Panc1 (cell line): ENCODE data around the gene TMTC1. TPM values are rescaled to one million over a fixed set of nuclear protein-coding genes. Genes with fewer than 3 reads are reported as not detected.

Experiments
- ATAC-seq: fragments of 200-7000 bp; cut with Tn5 transposase; 2 replicates; pipeline ENCODE4 v1.9.1; 2020; ENCODE audit warnings: mild to moderate bottlenecking, moderate library complexity
- BruUV-seq: library from RNA; stranded (reverse); fragments of 400-500 nt; replicated peaks from 2 replicates; lab custom pipeline; 2021; lab: Mats Ljungman, UMichigan
- CTCF ChIA-PET: fragments of 300-600 bp; sonication (Branson Sonifier 250); formaldehyde crosslinking; loops from one replicate; lab custom pipeline; 2022; ENCODE audit warnings: antibody characterized with exemption; lab: Charles Lee
- POLR2A ChIA-PET: fragments of 300-600 bp; sonication (Branson Sonifier 250); formaldehyde crosslinking; loops from one replicate; lab custom pipeline; 2022; ENCODE audit warnings: antibody characterized with exemption; lab: Charles Lee
- DNase-seq: peaks from one replicate; pipeline ENCODE4 v3.0.0-alpha.2; 2010; ENCODE audit warnings: low read depth, low spot score
- H3K27ac ChIP-seq: 2 replicates; pipeline ENCODE4 v1.5.1; 2011; ENCODE audit warnings: mild to moderate bottlenecking, low read length, inconsistent platforms
- H3K27me3 ChIP-seq: fragments of 200-500 bp; sonication (Bioruptor generic); 2 replicates; pipeline ENCODE4 v1.6.0; 2014; ENCODE audit warnings: low read length, inconsistent platforms; ENCODE audit not compliant: control insufficient read depth, insufficient read depth
- H3K36me3 ChIP-seq: fragments of 200-500 bp; sonication (Bioruptor generic); 2 replicates; pipeline ENCODE4 v1.5.1; 2014; ENCODE audit warnings: inconsistent platforms, mild to moderate bottlenecking, low read length, moderate library complexity; ENCODE audit not compliant: control insufficient read depth, insufficient read depth
- H3K4me1 ChIP-seq: 2 replicates; pipeline ENCODE4 v1.5.1; 2011; ENCODE audit warnings: inconsistent platforms, mild to moderate bottlenecking, low read length, moderate library complexity; ENCODE audit not compliant: control insufficient read depth, insufficient read depth
- H3K4me3 ChIP-seq, 2 experiments: 2 replicates each; pipeline ENCODE4 v1.5.1; 2011 to 2012; ENCODE audit warnings: low read depth in 2 of 2, low read length in 2 of 2, mild to moderate bottlenecking in 2 of 2, inconsistent platforms in 1 of 2, moderate library complexity in 1 of 2
- H3K9me3 ChIP-seq: fragments of 200-500 bp; sonication (Bioruptor generic); 2 replicates; pipeline ENCODE4 v1.5.1; 2014; ENCODE audit warnings: low read depth, mild to moderate bottlenecking, inconsistent platforms, low read length, moderate library complexity; ENCODE audit not compliant: control insufficient read depth, insufficient read depth
- CTCF ChIP-seq: fragments of 450-650 bp; IDR thresholded peaks from 2 replicates; pipeline ENCODE4 v1.5.1; 2017; ENCODE audit warnings: mild to moderate bottlenecking
- POLR2AphosphoS5 ChIP-seq: IDR thresholded peaks from 2 replicates; pipeline ENCODE4 v1.6.1; 2012; ENCODE audit warnings: mild to moderate bottlenecking, low read depth, low read length, moderate library complexity
- REST ChIP-seq, 2 experiments: IDR thresholded peaks; 2 replicates each; pipeline ENCODE4 v1.6.1; 2011 to 2012; ENCODE audit warnings: low read depth in 2 of 2, control low read depth in 1 of 2, low read length in 1 of 2, mild to moderate bottlenecking in 1 of 2, moderate library complexity in 1 of 2; ENCODE audit not compliant: insufficient read depth in 1 of 2
- SIN3A ChIP-seq: IDR thresholded peaks from 2 replicates; pipeline ENCODE4 v1.6.1; 2012; ENCODE audit warnings: low read depth, mild to moderate bottlenecking, low read length, moderate library complexity, borderline replicate concordance; ENCODE audit not compliant: insufficient read depth
- TCF7L2 ChIP-seq: IDR thresholded peaks from 2 replicates; pipeline ENCODE4 v1.6.1; 2011; ENCODE audit warnings: mild to moderate bottlenecking, low read depth, low read length, inconsistent platforms
- in situ Hi-C: cut with HindIII; loops from 2 replicates; pipeline ENCODE4 v1.10.0; 2016; ENCODE audit warnings: low sequenced_read_pairs, low pct_unique_long_range_greater_than_20kb
- intact Hi-C: fragments of 100-400 bp; cut with micrococcal nuclease; formaldehyde crosslinking; loops from one replicate; pipeline ENCODE4 v1.10.0; 2022; ENCODE audit not compliant: unreplicated experiment
- total RNA-seq: library from RNA; stranded (reverse); gene quantifications from one replicate; pipeline ENCODE4 v1.2.1, GENCODE V29; 2021; ENCODE audit not compliant: unreplicated experiment

Gene TMTC1
- total RNA-seq, 1 experiment from 2014 or later: 0.28 TPM

- BruUV-seq: no TSS peak
- in situ Hi-C loops (no loop called here), intact Hi-C loops (no loop called here)
- no peaks in the 10 kb centered on the region for H3K9me3 ChIP-seq
- no peaks in the 10 kb centered on the region; the same call in 1 of the 2 replicates for H3K27me3 ChIP-seq
- H3K4me1 ChIP-seq: no peaks in the 10 kb centered on the region
- no peak overlapping the region for H3K27ac ChIP-seq
- POLR2A ChIA-PET: no interaction called here
- ATAC-seq (no peak), DNase-seq (no peak)
- no peak overlapping the region for H3K4me3 ChIP-seq
- CTCF ChIA-PET: no interaction called here
- no peaks in the 10 kb centered on the region for H3K36me3 ChIP-seq
- TF ChIP-seq CTCF (no peak), TCF7L2 (no peak), POLR2AphosphoS5 (no peak), REST (IDR thresholded peaks at IDR 0.05; ENCODE audit: insufficient read depth in 1 of 2, low read depth in 2 of 2, low read length in 1 of 2) (no peak), SIN3A (no peak)
These were observed 51.1 kb downstream of the TMTC1 start for GRCh38 chr12:29732593-29732992.

- in situ Hi-C loops (no loop called here), intact Hi-C loops (no loop called here)
- ChIA-PET CTCF (no interaction called here), POLR2A (no interaction called here)
- H3K36me3 ChIP-seq: no peaks in the 10 kb centered on the region
- TF ChIP-seq POLR2AphosphoS5: no peak
- H3K4me3 ChIP-seq: no peak overlapping the region
- no peak for DNase-seq
- no peak overlapping the region for H3K27ac ChIP-seq
- no TSS peak for BruUV-seq
- ATAC-seq: no peak
- H3K9me3 ChIP-seq: no peaks in the 10 kb centered on the region
- H3K4me1 ChIP-seq: no peaks in the 10 kb centered on the region
- H3K27me3 ChIP-seq: no peaks in the 10 kb centered on the region; the same call in 1 of the 2 replicates
These were observed 51.6 kb downstream of the TMTC1 start for GRCh38 chr12:29732191-29732590.

GRCh38 chr12:29731591-29731990 lies 52.2 kb downstream of the TMTC1 start:
- DNase-seq (no peak), ATAC-seq (no peak)
- CTCF ChIA-PET: no interaction called here
- POLR2A ChIA-PET: no interaction called here
- no peaks in the 10 kb centered on the region; the same call in 1 of the 2 replicates for H3K27me3 ChIP-seq
- H3K36me3 ChIP-seq: no peaks in the 10 kb centered on the region
- intact Hi-C loops (no loop called here), in situ Hi-C loops (no loop called here)
- TF ChIP-seq POLR2AphosphoS5: no peak
- no peak for TF ChIP-seq REST (IDR thresholded peaks at IDR 0.05; ENCODE audit: insufficient read depth in 1 of 2, low read depth in 2 of 2, low read length in 1 of 2)
- H3K4me1 ChIP-seq: no peaks in the 10 kb centered on the region
- no peak overlapping the region for H3K4me3 ChIP-seq
- no TSS peak for BruUV-seq
- no peak overlapping the region for H3K27ac ChIP-seq
- H3K9me3 ChIP-seq: no peaks in the 10 kb centered on the region
